HepG2 (cell line): ENCODE results near the gene DNMT3A.

ENCODE experiments used
- ATF5 ChIP-seq: sonication (generic); formaldehyde crosslinking; IDR thresholded peaks from 2 replicates; pipeline ENCODE4 v1.4.0; 2020; ENCODE audit warnings: mild to moderate bottlenecking, low read depth, missing genetic modification reagents
- CTCF ChIP-seq: sonication (generic); formaldehyde crosslinking; IDR thresholded peaks from 2 replicates; pipeline ENCODE4 v1.5.0; 2020; ENCODE audit warnings: mild to moderate bottlenecking, missing genetic modification reagents, moderate library complexity
- GATAD2A ChIP-seq: IDR thresholded peaks from 2 replicates; pipeline ENCODE4 v1.6.1; 2016
- NFATC3 ChIP-seq: sonication (generic); formaldehyde crosslinking; IDR thresholded peaks from 2 replicates; pipeline ENCODE4 v1.5.1; 2020; ENCODE audit warnings: mild to moderate bottlenecking, missing genetic modification reagents

- TF ChIP-seq CTCF (CRISPR knock-in tag) (no peak), GATAD2A (CRISPR knock-in tag) (no peak), NFATC3 (CRISPR knock-in tag) (no peak), ATF5 (CRISPR knock-in tag) (no peak)
Measured at GRCh38 chr2:25238920-25239319, 102.8 kb downstream of the DNMT3A start.
